ENCODE measurements around the gene RHD.

- TF ChIP-seq CTCF (IDR thresholded peaks at IDR 0.05): no peak
- no peak for TF ChIP-seq EZH2 (IDR thresholded peaks at IDR 0.05; ENCODE audit: borderline replicate concordance, insufficient read depth, low read depth, low read length, poor library complexity, severe bottlenecking)
Observed at GRCh38 chr1:25246600-25247023, 25.7 kb upstream of the RHD start.
